SH-SY5Y (cell line): ENCODE measurements around the gene CPB2.

Experiments
- GATA2 ChIP-seq: IDR thresholded peaks from 2 replicates; pipeline ENCODE4 v1.6.1; 2011; ENCODE audit warnings: mild to moderate bottlenecking, low read depth, low read length
- GATA3 ChIP-seq: IDR thresholded peaks from 2 replicates; pipeline ENCODE4 v1.6.1; 2011; ENCODE audit warnings: low read depth, mild to moderate bottlenecking, low read length, moderate library complexity

- TF ChIP-seq GATA2, result no peak
- TF ChIP-seq GATA3, result no peak
Measured at GRCh38 chr13:46103037-46103436, 1.8 kb downstream of the CPB2 start.
